GM19463 (cell line): ENCODE results near the gene CARS2.
A peak's percentile ranks its signal among the peaks of the same experiment; 100 is the strongest.
"Not testable (repeated sequence)": the region's sequence is repeated elsewhere in the genome, so short reads cannot be mapped to it uniquely, and the experiment has no call there.

ENCODE experiments used
- ATAC-seq: cut with Tn5 transposase; IDR thresholded peaks from one replicate; pipeline ENCODE4 v1.9.1; 2021; ENCODE audit warnings: mild to moderate bottlenecking, moderate library complexity; ENCODE audit not compliant: unreplicated experiment

The CARS2 gene

DNA sequence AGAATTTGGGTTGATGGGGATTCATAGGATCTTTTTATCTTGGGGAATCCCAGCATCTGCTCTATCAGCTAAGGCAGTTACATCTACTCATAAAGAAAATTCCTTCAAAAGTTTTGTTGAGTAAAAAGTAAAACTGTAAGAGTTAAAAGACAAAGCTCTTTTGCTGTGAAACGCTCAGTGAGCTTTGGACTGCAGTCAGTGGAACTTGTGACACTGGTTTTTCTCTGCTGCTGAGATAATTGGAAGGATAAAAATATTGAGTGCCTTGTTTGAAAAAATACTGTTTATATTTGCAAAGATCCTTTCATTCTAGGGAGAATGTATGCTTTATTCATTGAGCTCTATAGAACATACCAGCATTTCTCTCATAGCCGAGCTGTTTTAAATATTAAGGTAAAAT is 85.3 kb downstream of the CARS2 start:
- ATAC-seq = no peak

- ATAC-seq = no peak
Observed at GRCh38 chr13:110618780-110619179, 87.1 kb downstream of the CARS2 start.

DNA sequence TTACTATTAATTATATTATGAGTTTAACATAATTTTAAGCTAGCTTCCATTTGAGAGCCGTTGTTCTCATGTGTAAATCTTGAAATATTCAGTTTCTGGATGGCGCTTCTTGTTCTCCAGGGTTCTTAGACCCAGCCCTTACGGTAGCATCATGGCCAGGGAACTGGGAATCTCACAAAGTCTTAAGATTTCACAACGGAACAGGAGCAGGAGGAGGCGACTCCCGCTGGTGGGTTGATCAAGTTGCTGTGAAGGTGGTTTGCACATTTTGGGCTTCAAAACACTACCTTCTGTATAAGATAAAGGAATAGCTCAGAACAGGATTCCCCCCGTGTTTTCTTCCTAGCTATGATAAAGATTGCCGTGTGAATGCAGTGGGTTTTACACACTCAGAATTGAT is 87.7 kb downstream of the CARS2 start:
- ATAC-seq = no peak

- ATAC-seq = no peak
Observed at GRCh38 chr13:110617321-110618072, 88.4 kb downstream of the CARS2 start.

DNA sequence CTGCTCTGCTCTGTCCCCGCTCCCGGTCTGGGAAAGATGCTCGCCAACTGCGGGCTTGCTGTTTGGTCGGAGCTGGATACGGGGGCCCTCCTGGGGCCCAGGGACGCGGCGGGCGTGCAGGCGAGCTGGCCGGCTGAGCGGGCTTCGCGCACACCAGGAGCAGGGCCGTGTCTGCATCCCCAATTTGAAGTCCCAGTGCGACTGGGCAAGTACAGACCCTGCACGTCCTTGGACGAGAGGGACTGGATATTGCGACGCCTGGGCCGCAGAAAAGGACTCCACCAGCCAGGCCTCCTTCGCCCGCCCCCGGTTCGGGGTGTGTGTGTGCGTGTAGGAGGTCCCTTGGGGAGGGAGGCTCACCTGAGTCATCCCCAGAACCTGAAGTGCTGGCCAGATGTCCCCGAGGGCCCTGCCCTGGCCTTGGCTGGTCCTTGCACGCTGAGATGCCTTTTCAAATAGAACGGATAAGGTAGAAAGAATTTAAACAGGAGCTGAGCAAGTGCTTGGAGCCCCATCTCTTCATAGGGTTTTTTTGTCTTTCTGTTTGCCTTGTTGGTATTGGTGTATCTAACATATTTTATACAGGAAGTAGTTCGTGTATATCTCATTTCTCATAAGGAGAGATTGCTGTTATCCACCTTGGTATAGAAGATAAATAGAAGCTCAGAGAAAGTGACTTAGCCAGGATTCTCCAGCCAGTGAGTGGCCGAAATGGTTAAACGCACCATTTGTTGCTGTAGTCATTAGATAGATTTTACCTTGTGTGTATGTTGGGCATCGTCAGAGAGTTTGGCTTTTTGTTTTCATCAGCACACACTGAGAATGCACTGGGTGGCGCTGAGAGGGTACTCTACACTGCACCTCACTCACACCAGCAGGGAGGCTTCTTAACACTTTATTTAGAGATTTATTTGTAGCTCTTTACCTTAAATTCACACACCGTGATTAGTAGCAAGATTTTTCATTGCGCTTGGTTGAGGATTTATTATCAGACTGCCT is 89.5 kb downstream of the CARS2 start:
- ATAC-seq = peak; percentile 44

- peak; percentile 70 for ATAC-seq
Observed at GRCh38 chr13:110615322-110616102, 90.4 kb downstream of the CARS2 start, which contains the start of gene NAXD. NAXD (plus strand) TSS chr13:110615545; CDS start chr13:110615602, 57 bp downstream.

DNA sequence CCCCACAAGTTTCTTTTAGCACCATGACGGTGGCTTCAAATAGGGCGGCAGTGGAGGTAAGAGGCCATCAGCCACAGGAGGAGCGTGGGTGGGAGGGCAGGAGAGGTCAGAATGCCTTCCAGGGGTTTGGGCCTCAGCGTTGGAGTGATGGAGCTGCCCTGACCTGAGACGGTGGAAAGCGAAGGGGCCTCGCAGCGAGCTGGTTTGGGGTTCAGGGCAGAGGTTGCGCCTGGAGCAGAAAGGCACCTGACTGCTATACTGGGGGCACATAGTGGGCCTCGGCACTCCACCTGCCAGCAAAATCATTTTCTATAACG is 91.0 kb downstream of the CARS2 start:
- ATAC-seq = no peak

- no peak for ATAC-seq
Observed at GRCh38 chr13:110610955-110611595, 94.8 kb downstream of the CARS2 start.

GRCh38 chr13:110607675-110608224 is 98.2 kb downstream of the CARS2 start:
- ATAC-seq = no peak

GRCh38 chr13:110606281-110606680 is 99.6 kb downstream of the CARS2 start:
- not testable (repeated sequence) for ATAC-seq

GRCh38 chr13:110605132-110605531 is 100.8 kb downstream of the CARS2 start:
- ATAC-seq = no peak

DNA sequence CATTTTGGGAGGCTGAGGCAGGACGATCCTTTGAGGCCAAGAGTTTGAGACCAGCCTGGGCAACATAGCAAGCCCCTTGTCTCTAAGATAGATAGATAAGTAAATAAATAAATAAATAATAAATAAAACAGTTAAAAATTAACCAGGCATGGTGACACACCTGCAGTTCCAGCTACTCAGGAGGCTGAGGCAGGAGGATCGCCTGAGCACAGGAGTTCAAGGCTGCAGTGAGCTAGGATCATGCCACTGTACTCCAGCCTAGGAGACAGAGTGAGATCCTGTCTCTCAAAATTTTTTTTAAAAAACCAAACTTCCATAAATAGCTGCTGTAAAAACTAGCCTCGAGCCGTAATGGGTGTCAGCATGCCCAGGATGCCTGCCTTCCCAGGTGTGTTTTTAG is 104.9 kb downstream of the CARS2 start:
- no peak for ATAC-seq

DNA sequence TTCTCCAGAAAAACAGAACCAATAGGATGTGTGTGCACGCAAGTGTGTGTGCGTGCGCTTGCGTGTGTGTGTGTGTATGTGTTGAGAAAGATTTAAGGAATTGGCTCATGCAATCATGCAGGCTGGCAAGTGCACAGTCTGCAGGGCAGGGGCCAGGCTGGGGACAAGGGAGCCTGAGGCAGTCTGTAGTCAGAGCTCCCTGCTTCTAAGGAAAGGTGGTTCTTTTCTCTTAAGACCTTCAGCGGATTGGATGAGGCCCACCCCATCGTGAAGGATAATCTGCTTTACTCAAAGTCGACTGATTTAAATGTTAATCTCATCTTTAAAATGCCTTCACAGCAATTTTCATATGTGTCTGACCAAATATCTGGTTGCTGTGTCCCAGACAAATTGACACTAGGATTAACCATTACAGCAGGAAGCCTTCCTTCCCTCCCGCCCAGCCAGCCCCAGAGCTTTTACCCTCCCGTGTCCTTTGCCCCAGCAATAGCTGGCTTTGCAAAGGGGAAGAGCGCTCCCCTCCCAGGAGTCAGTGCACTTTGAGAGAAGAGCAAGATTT is 105.6 kb downstream of the CARS2 start:
- no peak for ATAC-seq

DNA sequence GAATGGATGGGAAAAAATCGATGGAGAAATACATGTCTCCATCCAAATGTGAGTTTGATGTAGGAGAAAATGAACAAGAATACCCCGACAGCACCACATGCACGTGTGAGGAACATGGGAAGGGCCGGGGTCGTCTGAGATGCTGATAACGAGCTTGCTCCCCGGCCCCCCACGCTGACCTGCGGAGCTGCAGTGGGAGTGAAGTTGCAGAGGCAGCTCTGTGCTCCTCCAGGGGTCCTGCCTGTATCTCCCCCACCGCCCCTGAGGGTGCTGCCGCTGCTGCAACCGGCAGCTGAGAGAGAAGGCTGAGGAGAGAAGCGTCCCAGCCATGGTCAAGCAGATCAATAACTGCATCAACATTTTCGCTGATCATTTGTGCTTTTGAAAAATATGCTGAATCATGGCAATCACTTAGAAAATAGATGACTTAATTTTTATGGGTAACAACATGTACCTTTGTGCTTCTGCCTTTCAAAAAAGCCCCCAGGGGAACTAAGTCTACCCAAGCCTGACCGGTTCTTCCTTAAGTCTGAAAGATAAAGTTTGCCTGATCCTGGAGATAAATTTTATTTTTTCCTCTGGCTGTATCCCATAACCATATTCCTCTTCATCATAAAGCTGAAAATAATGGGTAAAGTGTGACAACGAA is 108.8 kb downstream of the CARS2 start:
- no peak for ATAC-seq

DNA sequence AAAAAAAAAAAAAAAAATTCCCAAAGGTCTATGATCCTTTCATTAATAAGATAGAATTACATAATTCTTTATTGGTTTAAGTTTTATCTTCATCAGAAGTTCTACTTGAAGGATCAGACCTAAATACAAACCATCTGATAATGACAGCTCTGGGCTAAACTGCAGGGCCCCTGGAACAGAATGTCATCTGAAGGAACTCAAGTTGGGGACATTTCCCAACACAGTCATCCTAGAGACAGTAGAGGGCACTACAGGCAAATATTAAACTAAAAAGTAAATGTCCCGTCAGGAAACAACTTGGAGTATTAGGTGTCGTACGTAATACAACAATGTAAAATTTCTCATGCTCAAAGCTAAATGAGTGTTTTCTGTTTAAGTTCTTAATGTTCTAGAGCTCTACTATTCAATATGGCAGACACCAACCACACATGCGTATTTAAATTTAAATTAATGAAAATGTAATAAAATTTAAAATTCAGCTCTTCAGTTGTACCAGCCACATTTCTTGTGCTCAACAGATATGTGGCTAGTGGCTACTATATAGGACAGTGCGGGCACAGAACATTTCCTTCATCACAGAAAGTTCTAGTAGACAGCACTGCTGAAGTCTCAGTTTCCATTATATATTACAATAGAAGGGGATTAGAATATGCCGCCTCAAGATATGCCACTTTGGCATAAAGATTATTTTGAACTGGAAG is 112.3 kb downstream of the CARS2 start:
- peak; percentile 82 for ATAC-seq

- no peak for ATAC-seq
Observed at GRCh38 chr13:110592665-110593064, 113.3 kb downstream of the CARS2 start.
